HepG2 (cell line): Measurements from ENCODE around the gene BRPF1. TPM values are rescaled to one million over a fixed set of nuclear protein-coding genes. Genes with fewer than 3 reads are reported as not detected.

Source experiments
- ATAC-seq: fragments of 200-7000 bp; cut with Tn5 transposase; 3 replicates; pipeline ENCODE4 v1.9.1; 2020; ENCODE audit warnings: mild to moderate bottlenecking, moderate library complexity
- BruUV-seq: library from RNA; stranded (reverse); fragments of 400-500 nt; replicated peaks from 2 replicates; lab custom pipeline; 2021; lab: Mats Ljungman, UMichigan
- CTCF ChIA-PET: fragments of 300-600 bp; formaldehyde crosslinking; extraction: SDS; loops from one replicate; lab custom pipeline; 2021; ENCODE audit warnings: low total read pairs, inconsistent platforms, low intra/inter-chr PET ratio; lab: Yijun Ruan, JAX
- POLR2A ChIA-PET: fragments of 350-600 bp; sonication (Branson Sonifier 250); formaldehyde crosslinking; loops from one replicate; lab custom pipeline; 2020; ENCODE audit warnings: antibody characterized with exemption, inconsistent platforms; lab: Yijun Ruan, JAX
- DNase-seq: peaks from one replicate; pipeline ENCODE4 v3.0.0-alpha.2; 2015; ENCODE audit warnings: low spot score
- FAIRE-seq: peaks from 3 replicates; lab custom pipeline; 2011; peaks lifted over from hg19 to GRCh38; lab: Jason Lieb, UNC
- H2AFZ ChIP-seq: one replicate; pipeline ENCODE4 v1.6.1; 2011; ENCODE audit warnings: low read length, inconsistent platforms
- H3K27ac ChIP-seq: fragments of 300-600 bp; 3 replicates; pipeline ENCODE4 v1.8.0; 2011; ENCODE audit warnings: mixed run types, mild to moderate bottlenecking, mixed read lengths, low read length, inconsistent platforms; ENCODE audit not compliant: insufficient read depth; ENCODE audit errors: extremely low read length
- H3K27me3 ChIP-seq, 2 experiments: fragments of 200-600 bp in 1 of 2; 2 replicates in 1 of 2; 3 replicates in 1 of 2; pipeline versions ENCODE4 v1.6.0 to v1.8.0; 2011; ENCODE audit warnings: low read length in 2 of 2, mild to moderate bottlenecking in 2 of 2, moderate library complexity in 2 of 2, inconsistent platforms in 1 of 2; ENCODE audit not compliant: insufficient read depth in 2 of 2, control insufficient read depth in 1 of 2
- H3K36me3 ChIP-seq, 2 experiments: fragments of 200-600 bp in 1 of 2; replicated peaks in 1 of 2; 2 replicates in 1 of 2; 3 replicates in 1 of 2; pipeline versions ENCODE4 v1.5.1 to v1.8.0; 2011; ENCODE audit warnings: low read length in 2 of 2, inconsistent platforms in 1 of 2; ENCODE audit not compliant: insufficient read depth in 2 of 2, control insufficient read depth in 1 of 2
- H3K4me1 ChIP-seq: 2 replicates; pipeline ENCODE4 v1.5.1; 2012; ENCODE audit warnings: low read length, inconsistent platforms; ENCODE audit not compliant: insufficient read depth
- H3K4me2 ChIP-seq: 2 replicates; pipeline ENCODE4 v1.6.0; 2011; ENCODE audit warnings: low read depth, low read length, inconsistent platforms
- H3K4me3 ChIP-seq, 3 experiments: fragments of 200-600 bp in 1 of 3; sonication (generic), shearing (Covaris generic) in 1 of 3; replicated peaks in 1 of 3; 2 replicates each; pipeline ENCODE4 v1.5.1; 2011 to 2016; ENCODE audit warnings: low read length in 3 of 3, inconsistent platforms in 2 of 3, low read depth in 2 of 3, mild to moderate bottlenecking in 2 of 3, control low read depth in 1 of 3, mixed read lengths in 1 of 3; ENCODE audit not compliant: insufficient read depth in 1 of 3
- H3K79me2 ChIP-seq: one replicate; pipeline ENCODE4 v1.6.1; 2011; ENCODE audit warnings: low read length, inconsistent platforms; ENCODE audit not compliant: insufficient read depth
- H3K9ac ChIP-seq: 2 replicates; pipeline ENCODE4 v1.6.0; 2011; ENCODE audit warnings: mild to moderate bottlenecking, low read depth, low read length, inconsistent platforms; ENCODE audit not compliant: insufficient read depth
- H3K9me3 ChIP-seq: 2 replicates; pipeline ENCODE4 v1.5.1; 2012; ENCODE audit warnings: mild to moderate bottlenecking, low read length
- H4K20me1 ChIP-seq: 2 replicates; pipeline ENCODE4 v1.6.0; 2011; ENCODE audit warnings: inconsistent platforms, mild to moderate bottlenecking, low read length, moderate library complexity; ENCODE audit not compliant: insufficient read depth
- ATF4 ChIP-seq, 2 experiments: fragments of 450-650 bp in 1 of 2; sonication (generic) in 1 of 2; formaldehyde crosslinking; IDR thresholded peaks; 2 replicates each; pipeline versions ENCODE4 v1.5.0 to v1.8.0; 2020 to 2022; ENCODE audit warnings: mild to moderate bottlenecking in 1 of 2, missing genetic modification reagents in 1 of 2
- ELF1 ChIP-seq: sonication (generic); formaldehyde crosslinking; IDR thresholded peaks from 2 replicates; pipeline ENCODE4 v1.4.0; 2020; ENCODE audit warnings: missing genetic modification reagents
- HNRNPUL1 ChIP-seq: fragments of 200-400 bp; formaldehyde crosslinking; IDR thresholded peaks from 2 replicates; pipeline ENCODE4 v1.6.1; 2017; ENCODE audit warnings: low read depth, mild to moderate bottlenecking, low read length, moderate library complexity
- MLLT10 ChIP-seq: sonication (generic); formaldehyde crosslinking; IDR thresholded peaks from 2 replicates; pipeline ENCODE4 v1.4.0; 2020; ENCODE audit warnings: missing genetic modification reagents
- SMAD1 ChIP-seq: sonication (generic); formaldehyde crosslinking; IDR thresholded peaks from 2 replicates; pipeline ENCODE4 v1.4.0; 2020; ENCODE audit warnings: missing genetic modification reagents, low read depth, mild to moderate bottlenecking, borderline replicate concordance
- THAP11 ChIP-seq: IDR thresholded peaks from 2 replicates; pipeline ENCODE4 v1.6.1; 2016; ENCODE audit warnings: missing biosample characterization, missing genetic modification reagents
- ZBED4 ChIP-seq: sonication (generic); formaldehyde crosslinking; IDR thresholded peaks from 2 replicates; pipeline ENCODE4 v1.4.0; 2020; ENCODE audit warnings: missing genetic modification reagents, borderline replicate concordance
- WGBS: methylation state at CpG from one replicate; pipeline ENCODE4 v1.1.6; 2017; ENCODE audit warnings: low lambda C conversion rate; 5-methylcytosine and 5-hydroxymethylcytosine counted together
- in situ Hi-C: cut with HindIII; loops from 2 replicates; pipeline ENCODE4 v1.10.0; 2017; ENCODE audit warnings: low pct_unique_long_range_greater_than_20kb; ENCODE audit not compliant: extremely low pct_ligation_motif_present
- intact Hi-C: fragments of 100-400 bp; cut with micrococcal nuclease; formaldehyde crosslinking; loops from one replicate; pipeline ENCODE4 v1.10.0; 2022; ENCODE audit not compliant: unreplicated experiment
- polyA plus RNA-seq, 8 experiments: library from polyadenylated mRNA; depleted of rRNA in 3 of 8; stranded (reverse) in 7 of 8; unstranded in 1 of 8; fragments of >200 nt; fragmentation: Illumina TruSeq in 4 of 8; extraction: Trizol in 4 of 8; gene quantifications; 2 replicates each; pipeline versions ENCODE4 v1.2.1 to v1.2.3, GENCODE V29; 2011 to 2016; ENCODE audit warnings: low read depth in 4 of 8, missing spikeins in 1 of 8, mixed read lengths in 1 of 8; ENCODE audit not compliant: insufficient read depth in 1 of 8
- total RNA-seq, 5 experiments: library from RNA; depleted of rRNA; stranded (reverse); fragments of >200 nt; fragmentation: Illumina TruSeq; extraction: Trizol; gene quantifications; 2 replicates each; pipeline ENCODE4 v1.2.3, GENCODE V29; 2016; ENCODE audit warnings: low read depth in 1 of 5

Gene BRPF1
- total and polyA plus RNA-seq, 2 of the 13 experiments (the other 11 are each of a cell fraction or from before 2014, with no cell fraction given) = 7.3 to 10.0 TPM

GRCh38 chr3:9747267-9747666, 15.7 kb downstream of the BRPF1 start:
- 100% methylated on average over 6 of the region's 8 CpGs for WGBS
- Histone ChIP-seq H3K36me3 (peaks cover 35 to 63% of the 10 kb centered on the region in 2 experiments), H4K20me1 (no peaks in the 10 kb centered on the region), H3K27ac (no peak overlapping the region), H3K9me3 (no peaks in the 10 kb centered on the region), H3K9ac (no peak overlapping the region), H3K27me3 (no peaks in the 10 kb centered on the region), H3K4me1 (peaks cover 19% of the 10 kb centered on the region), H3K4me2 (no peak overlapping the region), H2AFZ (no peak overlapping the region), H3K4me3 (no peak overlapping the region), H3K79me2 (peaks cover 13% of the 10 kb centered on the region)
- POLR2A ChIA-PET = no interaction called here
- no peak for DNase-seq
- CTCF ChIA-PET = no interaction called here
- no TSS peak for BruUV-seq
- in situ Hi-C loops (no loop called here), intact Hi-C loops (no loop called here)
- TF ChIP-seq HNRNPUL1 (no peak), MLLT10 (CRISPR knock-in tag) (no peak), ELF1 (CRISPR knock-in tag) (no peak), ZBED4 (CRISPR knock-in tag) (no peak), ATF4 (CRISPR knock-in tag; IDR thresholded peaks at IDR 0.05) (no peak), THAP11 (no peak), SMAD1 (CRISPR knock-in tag) (no peak)
- FAIRE-seq = no peak
- ATAC-seq = no peak
